ENCODE measurements around the gene GALNT11.
"Not testable (repeated sequence)": the region's sequence is repeated elsewhere in the genome, so short reads cannot be mapped to it uniquely, and the experiment has no call there.

GALNT11 gene

DNA sequence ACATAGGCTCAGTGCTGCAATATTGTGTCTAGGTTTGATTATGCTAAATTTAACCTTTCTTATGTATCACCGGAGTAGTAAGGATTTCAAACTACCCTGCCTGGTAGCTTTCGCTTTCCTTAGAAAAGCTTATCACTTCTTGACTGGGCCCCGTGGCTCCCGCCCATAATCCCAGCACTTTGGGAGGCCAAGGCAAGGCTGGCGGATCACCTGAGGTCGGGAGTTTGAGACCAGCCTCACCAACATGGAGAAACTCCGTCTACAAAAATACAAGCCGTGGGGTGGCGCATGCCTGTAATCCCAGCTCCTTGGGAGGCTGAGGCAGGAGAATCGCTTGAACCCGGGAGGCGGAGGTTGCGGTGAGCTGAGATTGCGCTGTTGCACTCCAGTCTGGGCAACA lies 49.9 kb downstream of the GALNT11 start:
- DNase-seq (ENCODE audit: low spot score): not testable (repeated sequence)

DNA sequence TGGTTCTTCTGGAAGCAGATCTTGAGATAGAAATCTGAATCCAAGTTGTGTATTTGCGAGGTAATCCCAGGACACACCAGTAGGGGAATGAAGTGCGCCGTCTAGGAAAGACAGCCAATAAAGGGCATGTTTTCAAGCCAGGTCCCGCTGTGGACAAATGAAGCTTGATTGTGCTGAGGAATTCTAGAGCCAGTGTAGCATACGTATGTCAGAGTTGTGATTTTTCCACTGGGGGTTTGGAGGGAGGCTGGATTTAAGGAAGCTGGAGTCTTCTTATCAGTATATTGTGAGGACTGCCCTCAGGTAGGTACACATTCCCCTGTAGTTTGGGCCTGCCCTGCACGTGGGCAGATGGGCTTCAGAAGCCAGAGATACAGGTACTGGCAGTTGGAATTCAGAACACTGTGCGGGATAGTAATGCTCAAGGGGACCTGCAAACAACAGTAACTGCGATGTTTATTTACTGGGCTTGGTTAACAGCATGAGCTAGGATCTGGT lies 50.9 kb downstream of the GALNT11 start:
- peak; percentile 70 for DNase-seq (ENCODE audit: low spot score)

DNA sequence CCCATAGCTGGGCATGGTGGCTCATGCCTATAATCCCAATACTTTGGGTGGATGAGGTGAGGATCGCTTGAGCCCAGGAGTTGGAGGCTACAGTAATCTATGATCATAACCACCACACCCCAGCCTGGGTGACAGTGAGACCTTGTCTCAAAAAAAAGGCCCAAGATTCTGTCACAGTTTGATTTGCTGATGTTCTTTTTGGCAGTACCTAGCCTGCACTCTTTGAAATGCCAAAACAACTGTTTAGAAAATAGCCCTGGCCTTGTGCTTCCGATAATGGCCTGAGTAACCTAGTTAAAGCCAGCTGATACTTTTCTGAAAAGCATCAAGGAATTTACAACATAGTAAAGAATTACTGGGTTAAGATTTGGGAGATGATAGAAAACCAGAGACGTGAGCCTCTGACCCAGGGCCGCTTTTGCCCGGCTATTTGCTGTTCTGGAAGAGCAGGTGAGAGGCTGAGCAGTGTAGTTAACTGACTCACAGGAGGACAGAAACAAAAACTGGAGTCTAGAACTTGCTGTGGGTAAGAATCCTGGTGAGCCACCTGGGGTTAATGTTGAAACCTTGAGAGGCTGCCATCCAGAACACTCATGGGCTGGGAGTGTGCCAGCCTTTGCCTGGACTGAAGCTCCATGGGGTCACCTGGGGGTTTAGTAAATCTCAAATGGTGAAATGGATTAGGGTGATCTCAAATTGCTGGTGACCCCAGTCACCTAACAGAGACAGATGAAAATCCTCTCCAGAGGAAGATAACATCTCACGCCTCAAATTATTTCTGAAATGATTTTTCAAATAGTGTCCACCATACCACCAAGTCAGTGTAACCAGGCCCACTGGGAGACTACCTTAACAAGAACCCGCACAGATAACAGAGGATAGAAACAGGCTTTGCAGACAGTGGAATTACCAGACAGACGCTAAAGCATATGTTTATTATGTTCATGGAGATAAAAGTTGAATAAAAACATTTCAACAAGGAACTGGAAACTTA lies 51.8 kb downstream of the GALNT11 start:
- peak; percentile 87 for DNase-seq (ENCODE audit: low spot score)

DNA sequence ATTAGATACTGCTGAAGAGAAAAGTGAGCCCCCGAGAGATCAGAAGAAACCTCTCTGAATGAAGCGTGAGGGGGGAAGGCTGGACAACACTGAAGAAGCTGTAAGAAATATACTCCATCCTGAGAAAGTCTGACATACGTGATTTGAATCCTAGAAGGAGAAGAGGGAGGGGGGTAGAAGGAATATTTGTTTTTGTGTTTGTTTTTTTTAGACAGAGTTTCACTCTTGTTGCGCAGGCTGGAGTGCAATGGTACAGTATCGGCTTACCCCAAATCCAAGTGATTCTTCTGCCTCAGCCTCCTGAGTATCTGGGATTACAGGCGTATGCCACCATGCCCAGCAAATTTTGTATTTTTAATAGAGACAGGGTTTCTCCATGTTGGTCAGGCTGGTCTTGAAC lies 52.6 kb downstream of the GALNT11 start:
- DNase-seq (ENCODE audit: low spot score): no peak

DNA sequence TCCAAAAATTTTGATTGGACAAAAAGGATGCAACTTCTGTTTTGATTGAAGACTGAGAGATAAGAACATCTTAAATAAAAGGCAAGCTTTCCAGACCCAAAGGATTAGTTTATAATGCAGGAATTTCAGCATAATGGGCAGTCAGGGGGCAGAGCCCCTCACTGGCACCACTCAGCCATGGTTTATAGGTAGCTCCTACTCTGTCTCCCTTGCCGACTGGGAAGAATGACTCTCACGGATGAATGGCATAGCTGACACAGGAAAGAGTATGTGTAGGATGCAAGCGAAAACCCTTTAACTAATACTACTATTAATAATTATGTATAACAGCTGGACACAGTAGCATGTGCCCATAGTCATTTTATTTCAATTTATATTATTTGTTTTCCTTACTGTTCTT lies 53.3 kb downstream of the GALNT11 start:
- DNase-seq (ENCODE audit: low spot score): peak; percentile 27

DNA sequence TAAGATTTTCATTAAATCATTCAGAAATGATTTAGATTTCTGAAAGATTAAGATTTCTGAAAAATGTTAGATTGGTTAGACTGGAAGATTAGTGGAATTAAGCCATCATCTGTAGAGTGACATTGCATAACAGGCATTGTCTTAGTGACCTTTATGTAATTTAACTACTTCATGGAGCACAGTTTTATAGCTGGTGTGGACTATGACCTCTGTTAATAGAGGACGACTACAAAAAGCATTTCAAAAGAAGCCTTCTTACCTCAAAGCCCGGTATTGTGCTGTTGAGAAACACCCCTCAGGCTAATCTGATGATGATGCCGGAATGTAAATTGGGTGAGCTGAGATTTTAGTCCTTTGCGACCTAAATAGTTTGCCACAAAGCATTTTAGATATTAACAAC lies 55.6 kb downstream of the GALNT11 start:
- peak; percentile 25 for DNase-seq (ENCODE audit: low spot score)

DNA sequence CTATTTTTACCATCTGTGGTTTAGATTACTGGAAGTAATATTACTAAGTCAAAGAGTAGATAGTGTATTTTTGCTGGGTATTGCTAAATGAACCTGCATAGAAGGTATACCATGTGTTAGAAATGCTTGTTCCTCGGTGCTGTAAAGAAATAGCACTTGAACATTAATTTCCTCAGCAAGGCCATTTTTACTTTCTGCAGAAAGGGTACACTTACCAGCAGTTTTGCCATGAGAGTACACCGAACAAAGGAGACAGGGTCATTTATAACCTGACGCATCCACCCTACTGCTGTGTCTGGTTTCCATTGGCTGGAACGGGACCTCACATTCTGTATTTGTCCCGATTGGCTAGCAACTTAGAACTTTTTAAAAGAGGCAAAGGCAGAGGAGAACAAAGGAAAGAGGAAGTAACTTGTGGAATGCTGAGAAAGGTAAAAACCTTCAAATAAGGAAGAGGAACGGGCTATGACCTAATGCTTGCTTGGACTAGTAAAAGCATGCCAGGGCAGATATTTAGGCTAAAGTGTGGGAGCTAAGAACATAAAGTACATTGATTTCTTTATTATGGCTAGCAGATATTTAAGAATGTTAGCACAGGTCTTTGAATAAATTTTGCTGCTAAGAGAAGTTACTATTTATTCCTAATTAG lies 56.7 kb downstream of the GALNT11 start:
- peak; percentile 79 for DNase-seq (ENCODE audit: low spot score)

DNA sequence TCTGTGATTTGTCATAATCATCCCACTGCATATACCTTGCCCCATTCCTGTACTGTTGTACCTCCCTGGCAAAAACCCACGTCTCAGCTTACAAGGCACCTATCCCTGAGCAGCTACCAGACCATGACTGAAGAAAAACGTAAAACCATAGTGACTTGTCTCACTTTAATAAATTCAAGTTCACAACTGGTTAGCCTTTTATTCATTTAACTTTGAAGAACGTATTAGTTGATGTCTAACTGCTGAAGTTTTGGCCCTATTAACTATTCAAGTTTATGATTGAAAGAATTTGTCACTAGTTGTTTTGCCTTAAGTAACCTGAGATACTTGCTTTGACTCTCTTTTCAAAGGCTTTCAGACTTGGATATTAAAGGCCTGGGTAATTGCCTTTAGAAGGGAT lies 59.7 kb downstream of the GALNT11 start:
- DNase-seq (ENCODE audit: low spot score): peak; percentile 94

DNA sequence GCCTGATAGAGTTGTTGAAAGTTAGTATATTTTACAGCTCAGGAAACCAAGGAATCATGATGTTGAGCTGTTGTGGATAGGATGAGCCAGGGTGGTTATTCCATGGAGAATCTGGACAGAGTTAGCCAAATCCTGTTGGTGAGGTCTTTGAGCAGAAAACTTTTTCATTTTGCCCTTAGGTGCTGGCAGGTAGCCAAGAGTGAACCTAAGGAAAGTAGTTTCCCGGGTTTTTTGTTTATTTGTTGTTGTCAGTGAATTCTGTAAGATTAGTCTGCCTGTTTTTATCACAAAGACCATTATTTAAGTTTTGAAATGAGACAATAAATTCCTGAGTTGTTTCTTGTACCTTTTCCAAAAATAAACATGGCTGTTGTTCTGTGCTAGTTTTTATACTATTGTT lies 61.0 kb downstream of the GALNT11 start:
- DNase-seq (ENCODE audit: low spot score): no peak

DNA sequence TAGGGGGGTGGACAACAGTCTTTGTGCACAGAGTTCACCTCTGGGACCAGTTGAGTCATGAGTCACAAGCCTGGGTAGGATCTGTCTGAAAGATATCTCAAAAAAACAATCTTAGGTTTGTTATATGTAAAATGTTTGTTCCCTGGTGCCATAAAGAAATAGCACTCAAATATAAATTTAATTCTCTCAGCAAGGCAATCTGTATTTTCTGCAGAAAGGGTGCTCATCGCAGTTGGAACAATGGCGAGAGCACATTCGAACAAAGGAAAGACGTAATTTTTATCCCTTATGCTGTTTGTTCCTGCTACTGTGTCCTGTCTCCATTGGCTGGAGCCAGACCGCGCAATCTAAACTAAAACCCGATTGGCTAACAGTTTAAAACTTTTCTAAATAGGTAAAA lies 63.7 kb downstream of the GALNT11 start:
- DNase-seq (ENCODE audit: low spot score): no peak

DNA sequence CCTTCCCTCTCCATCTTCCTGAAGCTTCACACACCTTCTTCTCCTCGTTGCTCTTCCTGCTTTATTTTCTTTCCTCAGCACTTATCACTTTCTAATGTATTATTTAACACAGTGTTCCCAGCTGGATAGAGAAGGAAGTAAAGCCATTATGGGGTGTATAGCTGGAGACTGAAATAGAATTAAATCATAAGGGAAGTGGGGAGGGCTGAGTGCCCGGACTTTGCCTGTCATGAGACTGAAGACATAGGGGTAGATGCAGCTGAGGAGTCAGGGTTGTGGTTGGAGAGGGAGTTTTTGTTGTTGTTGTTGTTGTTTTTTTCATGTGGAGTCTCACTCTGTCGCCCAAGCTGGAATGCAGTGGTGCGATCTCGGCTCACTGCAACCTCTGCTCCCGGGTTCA lies 65.3 kb downstream of the GALNT11 start:
- DNase-seq (ENCODE audit: low spot score): no peak

DNA sequence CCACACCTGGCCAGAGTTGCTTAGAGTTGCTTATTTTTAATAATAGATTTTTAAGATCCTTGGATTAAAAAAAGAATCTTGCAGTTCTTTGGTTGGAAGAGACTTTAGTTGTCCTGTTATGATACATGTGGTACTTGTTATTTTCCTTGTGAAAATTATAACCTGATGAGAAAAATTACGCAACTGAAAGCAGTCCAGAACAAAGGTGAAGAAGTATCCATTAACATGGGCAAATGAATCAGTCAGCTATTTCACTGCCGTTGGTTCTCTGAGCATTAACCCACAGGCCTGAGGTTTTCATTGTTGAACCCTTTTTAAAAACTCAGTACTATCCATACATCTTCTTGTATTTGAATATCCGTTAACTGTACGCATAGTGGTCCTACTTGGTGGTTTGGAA lies 68.2 kb downstream of the GALNT11 start:
- peak; percentile 41 for DNase-seq (ENCODE audit: low spot score)

DNA sequence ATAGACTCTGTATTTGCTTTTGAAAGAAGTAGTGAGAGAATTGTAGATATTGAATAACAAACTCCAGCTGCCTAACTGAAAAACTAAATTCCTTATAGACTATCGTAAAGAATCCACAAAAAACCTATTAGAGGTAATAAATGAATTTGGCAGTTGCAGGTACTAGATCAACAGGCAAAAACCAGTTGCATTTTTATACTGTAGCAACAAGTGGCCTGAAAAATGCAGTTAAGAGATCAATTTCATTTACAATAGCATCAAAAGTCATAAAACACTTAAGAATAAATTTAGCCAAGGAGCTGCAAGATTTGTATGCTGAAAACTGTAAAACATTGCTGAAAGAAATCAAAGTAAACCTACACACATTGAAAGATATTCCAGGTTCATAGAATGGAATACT lies 70.3 kb downstream of the GALNT11 start:
- no peak for DNase-seq (ENCODE audit: low spot score)

DNA sequence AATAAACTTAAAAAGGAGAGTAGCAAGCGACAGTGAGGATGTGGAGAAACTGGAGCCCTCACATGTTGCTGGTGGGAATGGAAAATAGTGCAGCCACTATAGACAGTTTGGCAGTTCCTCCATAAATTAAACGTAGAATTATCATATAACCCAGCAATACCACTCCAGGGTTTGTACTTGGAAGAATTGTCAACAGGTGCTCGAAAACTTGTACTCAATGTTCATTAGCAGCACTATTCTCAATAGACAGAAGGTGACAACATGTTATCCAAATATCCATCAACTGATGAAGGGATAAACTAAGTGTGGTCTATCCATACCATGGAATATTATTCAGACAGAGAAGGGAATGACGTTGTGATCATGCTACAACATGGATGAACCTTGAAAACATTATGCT lies 71.9 kb downstream of the GALNT11 start:
- DNase-seq (ENCODE audit: low spot score): no peak

DNA sequence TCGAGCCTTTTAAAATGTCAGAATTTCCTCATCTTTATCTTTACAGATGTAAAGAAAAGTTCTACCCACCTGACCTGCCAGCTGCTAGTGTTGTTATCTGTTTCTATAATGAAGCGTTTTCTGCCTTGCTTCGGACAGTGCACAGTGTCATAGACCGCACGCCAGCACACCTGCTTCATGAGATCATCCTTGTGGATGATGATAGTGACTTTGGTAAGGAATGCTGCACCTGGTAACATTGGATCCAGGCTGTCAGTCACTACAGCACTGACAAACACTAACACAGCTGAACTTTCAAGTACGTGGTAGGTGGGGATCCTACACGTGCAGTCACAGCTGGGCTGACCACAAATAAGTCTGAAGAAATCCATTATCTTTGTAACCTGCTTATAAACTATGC lies 77.6 kb downstream of the GALNT11 start:
- DNase-seq (ENCODE audit: low spot score): no peak

DNA sequence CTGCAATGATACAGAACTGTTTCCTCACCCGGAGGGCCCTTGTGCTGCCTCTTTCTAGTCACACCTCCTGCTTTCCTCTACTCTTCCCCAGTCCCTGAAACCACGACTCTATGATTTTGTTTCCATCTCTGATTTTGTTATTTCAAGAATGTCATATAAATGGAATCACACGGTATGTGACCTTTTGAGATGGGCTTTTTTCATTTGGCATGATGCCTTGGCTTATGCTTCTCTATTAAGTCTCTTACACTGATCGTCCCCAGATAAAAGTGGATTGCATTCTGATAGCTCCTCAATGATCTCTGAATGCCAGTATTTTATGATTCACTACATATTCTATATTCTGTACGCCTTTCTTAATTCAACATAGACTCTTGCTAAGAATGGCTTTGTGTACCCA lies 78.2 kb downstream of the GALNT11 start:
- DNase-seq (ENCODE audit: low spot score): no peak

DNA sequence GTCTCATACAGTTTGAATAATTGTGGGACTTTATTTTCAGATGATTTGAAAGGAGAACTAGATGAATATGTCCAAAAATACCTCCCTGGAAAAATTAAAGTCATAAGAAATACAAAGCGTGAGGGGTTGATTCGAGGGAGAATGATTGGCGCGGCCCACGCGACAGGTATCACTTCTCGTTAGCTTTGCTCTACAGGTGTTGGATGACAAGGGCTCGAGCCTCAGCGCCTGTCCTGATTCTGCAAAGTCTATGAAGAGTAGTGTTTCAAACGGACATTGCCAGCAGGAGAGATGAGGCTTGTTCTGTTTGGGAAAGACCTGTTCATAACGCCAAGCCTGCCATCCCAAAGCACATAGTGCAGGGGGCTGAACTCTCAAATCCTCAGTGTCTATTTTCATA lies 79.7 kb downstream of the GALNT11 start:
- DNase-seq (ENCODE audit: low spot score): no peak

DNA sequence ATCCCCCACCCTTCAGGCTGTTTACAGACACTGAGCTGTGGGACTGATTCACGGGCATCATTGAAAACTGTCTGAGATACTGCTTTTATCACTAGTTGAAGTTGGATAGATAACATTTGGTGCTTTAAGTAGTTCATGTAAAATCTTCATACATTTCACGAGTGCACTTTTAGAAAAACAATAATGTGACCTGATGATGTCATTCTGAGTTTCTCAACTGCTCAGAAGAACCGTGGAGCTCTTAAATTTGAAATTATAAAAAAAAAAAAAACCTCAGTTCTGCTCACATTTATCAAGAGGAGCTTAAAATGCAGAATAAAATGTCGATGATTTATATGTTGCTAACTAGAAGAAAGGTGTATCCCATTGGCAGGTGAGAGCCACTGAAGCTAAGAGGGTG lies 81.5 kb downstream of the GALNT11 start:
- no peak for DNase-seq (ENCODE audit: low spot score)

DNA sequence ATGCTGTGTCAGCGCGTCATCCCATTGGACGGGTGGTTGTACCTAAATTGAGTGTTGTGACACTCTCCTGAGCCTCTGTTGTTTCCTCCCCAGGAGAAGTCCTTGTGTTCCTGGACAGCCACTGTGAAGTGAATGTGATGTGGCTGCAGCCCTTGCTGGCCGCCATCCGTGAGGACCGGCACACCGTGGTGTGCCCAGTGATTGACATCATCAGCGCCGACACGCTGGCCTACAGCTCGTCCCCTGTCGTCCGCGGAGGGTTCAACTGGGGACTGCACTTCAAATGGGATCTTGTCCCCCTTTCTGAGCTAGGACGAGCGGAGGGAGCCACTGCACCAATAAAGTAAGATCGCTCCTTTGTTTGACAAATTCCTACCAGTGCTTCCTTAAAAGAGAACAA lies 82.5 kb downstream of the GALNT11 start:
- DNase-seq (ENCODE audit: low spot score): no peak

DNA sequence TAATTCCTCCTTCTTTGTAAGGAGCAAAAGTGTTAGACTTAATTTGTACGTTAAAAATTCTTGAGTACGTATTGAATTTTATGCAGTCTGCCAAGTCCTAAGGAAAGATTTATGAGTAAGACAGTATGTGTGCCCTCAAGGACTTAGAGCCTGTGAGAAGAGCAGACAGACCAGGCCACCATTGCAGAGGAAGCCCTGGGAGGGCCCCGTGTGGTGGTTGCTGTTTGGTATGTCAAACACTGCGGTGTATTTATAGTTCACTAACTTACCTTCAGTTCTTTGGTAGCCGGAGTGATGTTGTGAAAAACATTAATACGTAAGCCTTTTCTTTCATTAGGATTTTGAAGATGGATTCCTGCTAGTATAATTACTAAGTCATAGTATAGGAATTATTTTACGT lies 82.9 kb downstream of the GALNT11 start:
- DNase-seq (ENCODE audit: low spot score): peak; percentile 10

DNA sequence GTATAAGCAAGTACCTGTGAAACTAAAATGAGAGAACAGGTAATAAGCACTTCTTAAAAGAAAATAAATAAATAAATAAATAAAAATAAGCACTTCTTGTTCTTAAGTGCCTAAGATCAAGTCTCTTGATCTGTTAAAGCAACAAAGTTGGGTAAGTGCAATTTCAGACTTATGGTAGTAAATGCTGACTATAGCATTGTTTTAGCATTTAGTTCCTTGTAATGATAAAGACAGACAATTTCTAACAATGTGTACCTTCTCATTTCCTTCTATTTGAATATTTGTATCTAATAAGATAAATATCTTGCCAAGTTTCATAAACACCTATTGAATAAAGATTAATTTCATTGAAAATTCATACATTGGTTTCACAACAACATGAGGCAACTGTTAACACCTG lies 87.4 kb downstream of the GALNT11 start:
- DNase-seq (ENCODE audit: low spot score): no peak

DNA sequence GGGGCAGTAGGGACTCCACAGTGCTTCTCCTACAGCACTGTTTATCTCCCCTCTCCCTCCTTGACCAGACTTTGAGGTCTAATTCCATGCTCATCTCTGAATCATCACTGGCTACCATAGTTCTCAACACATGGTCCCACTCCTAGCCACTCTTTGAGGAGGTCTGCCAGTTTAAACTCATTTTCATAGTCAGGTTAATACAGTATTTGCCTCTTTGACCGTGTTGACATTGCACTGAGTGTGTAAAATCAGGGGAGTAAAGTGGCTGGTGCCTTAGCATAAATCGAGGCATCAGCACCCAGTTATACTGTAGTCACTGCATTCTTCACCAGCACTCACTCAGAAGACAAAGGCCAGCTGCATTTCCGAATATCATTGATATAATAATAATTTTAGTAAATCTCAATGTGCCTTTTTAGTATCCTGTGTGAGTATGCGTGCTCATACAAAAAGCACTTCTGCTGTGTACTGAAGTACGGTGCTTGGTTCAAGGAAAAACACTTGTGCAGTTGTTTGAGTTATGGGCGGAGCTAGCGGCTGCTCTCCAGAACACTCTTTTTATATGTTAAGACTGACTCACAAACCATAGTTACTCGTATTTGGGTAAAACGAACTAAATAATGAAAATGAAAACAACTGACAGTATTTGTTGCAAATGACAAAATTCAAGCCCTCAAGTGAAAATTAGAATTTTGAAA lies 89.7 kb downstream of the GALNT11 start:
- no peak for DNase-seq (ENCODE audit: low spot score)

DNA sequence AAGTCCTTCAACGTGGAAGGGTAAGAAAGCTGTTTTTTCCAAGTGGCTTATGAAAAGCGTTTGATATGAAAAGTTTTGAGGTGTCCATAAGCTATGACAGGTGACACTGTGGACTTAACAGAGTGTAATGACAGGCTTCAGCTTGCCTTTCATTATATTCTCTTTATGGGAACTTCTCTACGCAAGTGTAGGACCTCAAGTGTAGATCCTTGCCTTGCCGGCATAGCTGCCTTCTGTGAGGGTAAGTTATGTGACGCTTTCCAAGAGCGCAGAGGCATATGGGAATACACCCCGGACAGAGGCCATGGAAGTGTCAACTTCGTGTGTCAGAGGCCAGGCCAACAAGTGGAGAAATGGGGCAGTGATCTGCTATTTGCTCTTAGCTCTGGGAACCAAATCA lies 91.9 kb downstream of the GALNT11 start:
- DNase-seq (ENCODE audit: low spot score): no peak
